HCT116 (cell line): ENCODE results near the gene ZMYND10.

Experiments used
- CEBPB ChIP-seq: IDR thresholded peaks from 2 replicates; pipeline ENCODE4 v1.6.1; 2012; ENCODE audit warnings: low read depth
- EZH2 ChIP-seq: fragments of 200-600 bp; sonication (generic); IDR thresholded peaks from 2 replicates; pipeline ENCODE4 v1.6.1; 2017; ENCODE audit warnings: antibody characterized with exemption, mixed run types
- EZH2phosphoT487 ChIP-seq: fragments of 200-600 bp; IDR thresholded peaks from 2 replicates; pipeline ENCODE4 v1.6.1; 2018; ENCODE audit warnings: antibody characterized with exemption, borderline replicate concordance
- FOSL1 ChIP-seq: IDR thresholded peaks from 2 replicates; pipeline ENCODE4 v1.6.1; 2012; ENCODE audit warnings: low read depth
- POLR2A ChIP-seq: IDR thresholded peaks from 2 replicates; pipeline ENCODE4 v1.7.0; 2011; ENCODE audit warnings: borderline replicate concordance; ENCODE audit not compliant: insufficient read depth, insufficient read length; ENCODE audit errors: extremely low read depth
- POLR2AphosphoS5 ChIP-seq: IDR thresholded peaks from 2 replicates; pipeline ENCODE4 v1.6.1; 2011; ENCODE audit warnings: mild to moderate bottlenecking, low read depth, low read length, moderate library complexity
- SP1 ChIP-seq: IDR thresholded peaks from 2 replicates; pipeline ENCODE4 v1.6.1; 2012; ENCODE audit warnings: low read depth
- YY1 ChIP-seq: IDR thresholded peaks from 2 replicates; pipeline ENCODE4 v1.6.1; 2011; ENCODE audit warnings: low read length, low read depth, moderate library complexity, mild to moderate bottlenecking; ENCODE audit not compliant: insufficient replicate concordance; ENCODE audit errors: extremely low read depth
- ZFX ChIP-seq: fragments of 450-650 bp; IDR thresholded peaks from 2 replicates; pipeline ENCODE4 v1.6.1; 2017
- TF ChIP-seq, protein P1 (sequence below), 3 experiments: fragments of 200-600 bp in 1 of 3; sonication (generic) in 1 of 3; IDR thresholded peaks in 2 of 3; conservative IDR thresholded peaks in 1 of 3; 2 replicates each; pipeline ENCODE4 v1.5.1; 2012 to 2017; ENCODE audit warnings: low read depth in 2 of 3, low read length in 2 of 3, antibody characterized with exemption in 1 of 3, borderline replicate concordance in 1 of 3, control low read depth in 1 of 3, mild to moderate bottlenecking in 1 of 3, mixed read lengths in 1 of 3, mixed run types in 1 of 3, moderate library complexity in 1 of 3; ENCODE audit not compliant: insufficient read depth in 1 of 3
- TF ChIP-seq, protein P2 (sequence below): IDR thresholded peaks from 2 replicates; pipeline ENCODE4 v1.6.1; 2012; ENCODE audit warnings: low read depth
- TF ChIP-seq, protein P3 (sequence below): IDR thresholded peaks from 2 replicates; pipeline ENCODE4 v1.6.1; 2012

DNA sequence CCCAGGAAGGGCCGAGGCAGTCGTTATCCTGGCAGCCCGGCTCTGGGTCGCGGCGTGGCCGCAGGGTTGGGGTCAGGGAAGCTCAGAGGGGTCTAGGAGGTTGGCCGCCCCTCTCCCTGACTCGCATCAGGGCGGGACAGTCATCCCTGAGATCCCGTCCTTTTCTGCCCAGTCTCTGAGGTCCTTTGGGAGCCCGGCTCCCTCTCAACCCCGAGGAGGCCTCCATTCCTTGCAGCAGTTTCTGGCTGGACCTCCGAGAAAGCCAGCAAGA, 23.5 kb downstream of the ZMYND10 start:
- TF ChIP-seq YY1 (no peak), EZH2 (no peak), CEBPB (no peak), POLR2A (no peak), POLR2AphosphoS5 (no peak), FOSL1 (no peak), SP1 (no peak), EZH2phosphoT487 (no peak), ZFX (no peak)
- TF ChIP-seq, protein P1, sequence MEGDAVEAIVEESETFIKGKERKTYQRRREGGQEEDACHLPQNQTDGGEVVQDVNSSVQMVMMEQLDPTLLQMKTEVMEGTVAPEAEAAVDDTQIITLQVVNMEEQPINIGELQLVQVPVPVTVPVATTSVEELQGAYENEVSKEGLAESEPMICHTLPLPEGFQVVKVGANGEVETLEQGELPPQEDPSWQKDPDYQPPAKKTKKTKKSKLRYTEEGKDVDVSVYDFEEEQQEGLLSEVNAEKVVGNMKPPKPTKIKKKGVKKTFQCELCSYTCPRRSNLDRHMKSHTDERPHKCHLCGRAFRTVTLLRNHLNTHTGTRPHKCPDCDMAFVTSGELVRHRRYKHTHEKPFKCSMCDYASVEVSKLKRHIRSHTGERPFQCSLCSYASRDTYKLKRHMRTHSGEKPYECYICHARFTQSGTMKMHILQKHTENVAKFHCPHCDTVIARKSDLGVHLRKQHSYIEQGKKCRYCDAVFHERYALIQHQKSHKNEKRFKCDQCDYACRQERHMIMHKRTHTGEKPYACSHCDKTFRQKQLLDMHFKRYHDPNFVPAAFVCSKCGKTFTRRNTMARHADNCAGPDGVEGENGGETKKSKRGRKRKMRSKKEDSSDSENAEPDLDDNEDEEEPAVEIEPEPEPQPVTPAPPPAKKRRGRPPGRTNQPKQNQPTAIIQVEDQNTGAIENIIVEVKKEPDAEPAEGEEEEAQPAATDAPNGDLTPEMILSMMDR (IDR thresholded peaks at IDR 0.05 in 2 of 3, conservative IDR thresholded peaks at IDR 0.05 in 1 of 3; ENCODE audit: borderline replicate concordance in 1 of 3, insufficient read depth in 1 of 3, low read depth in 2 of 3, low read length in 2 of 3) = no peak
- TF ChIP-seq, protein P2, sequence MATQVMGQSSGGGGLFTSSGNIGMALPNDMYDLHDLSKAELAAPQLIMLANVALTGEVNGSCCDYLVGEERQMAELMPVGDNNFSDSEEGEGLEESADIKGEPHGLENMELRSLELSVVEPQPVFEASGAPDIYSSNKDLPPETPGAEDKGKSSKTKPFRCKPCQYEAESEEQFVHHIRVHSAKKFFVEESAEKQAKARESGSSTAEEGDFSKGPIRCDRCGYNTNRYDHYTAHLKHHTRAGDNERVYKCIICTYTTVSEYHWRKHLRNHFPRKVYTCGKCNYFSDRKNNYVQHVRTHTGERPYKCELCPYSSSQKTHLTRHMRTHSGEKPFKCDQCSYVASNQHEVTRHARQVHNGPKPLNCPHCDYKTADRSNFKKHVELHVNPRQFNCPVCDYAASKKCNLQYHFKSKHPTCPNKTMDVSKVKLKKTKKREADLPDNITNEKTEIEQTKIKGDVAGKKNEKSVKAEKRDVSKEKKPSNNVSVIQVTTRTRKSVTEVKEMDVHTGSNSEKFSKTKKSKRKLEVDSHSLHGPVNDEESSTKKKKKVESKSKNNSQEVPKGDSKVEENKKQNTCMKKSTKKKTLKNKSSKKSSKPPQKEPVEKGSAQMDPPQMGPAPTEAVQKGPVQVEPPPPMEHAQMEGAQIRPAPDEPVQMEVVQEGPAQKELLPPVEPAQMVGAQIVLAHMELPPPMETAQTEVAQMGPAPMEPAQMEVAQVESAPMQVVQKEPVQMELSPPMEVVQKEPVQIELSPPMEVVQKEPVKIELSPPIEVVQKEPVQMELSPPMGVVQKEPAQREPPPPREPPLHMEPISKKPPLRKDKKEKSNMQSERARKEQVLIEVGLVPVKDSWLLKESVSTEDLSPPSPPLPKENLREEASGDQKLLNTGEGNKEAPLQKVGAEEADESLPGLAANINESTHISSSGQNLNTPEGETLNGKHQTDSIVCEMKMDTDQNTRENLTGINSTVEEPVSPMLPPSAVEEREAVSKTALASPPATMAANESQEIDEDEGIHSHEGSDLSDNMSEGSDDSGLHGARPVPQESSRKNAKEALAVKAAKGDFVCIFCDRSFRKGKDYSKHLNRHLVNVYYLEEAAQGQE = no peak
- TF ChIP-seq, protein P3, sequence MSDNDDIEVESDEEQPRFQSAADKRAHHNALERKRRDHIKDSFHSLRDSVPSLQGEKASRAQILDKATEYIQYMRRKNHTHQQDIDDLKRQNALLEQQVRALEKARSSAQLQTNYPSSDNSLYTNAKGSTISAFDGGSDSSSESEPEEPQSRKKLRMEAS = no peak
